Glutamatergic neuron (in vitro differentiated cells): Measurements from ENCODE around the gene CUL7. TPM values are rescaled to one million over a fixed set of nuclear protein-coding genes. Genes with fewer than 3 reads are reported as not detected.
A peak's percentile ranks its signal among the peaks of the same experiment; 100 is the strongest.

Experiments
- DNase-seq: peaks from one replicate; pipeline ENCODE4 v3.0.0; 2022
- H3K27ac Mint-ChIP-seq: one replicate; pipeline ENCODE4 v1.8.0; 2020; ENCODE audit warnings: mild to moderate bottlenecking, mixed read lengths, inconsistent platforms; ENCODE audit not compliant: unreplicated experiment
- H3K27me3 Mint-ChIP-seq: one replicate; pipeline ENCODE4 v1.8.0; 2020; ENCODE audit warnings: mild to moderate bottlenecking, moderate library complexity, mixed read lengths, inconsistent platforms; ENCODE audit not compliant: unreplicated experiment
- H3K36me3 Mint-ChIP-seq: one replicate; pipeline ENCODE4 v1.8.0; 2020; ENCODE audit warnings: mild to moderate bottlenecking, mixed read lengths, inconsistent platforms; ENCODE audit not compliant: unreplicated experiment
- H3K4me1 Mint-ChIP-seq: one replicate; pipeline ENCODE4 v1.8.0; 2020; ENCODE audit warnings: mild to moderate bottlenecking, low read depth, mixed read lengths, inconsistent platforms; ENCODE audit not compliant: unreplicated experiment
- H3K4me3 Mint-ChIP-seq: one replicate; pipeline ENCODE4 v1.8.0; 2020; ENCODE audit warnings: mild to moderate bottlenecking, mixed read lengths, inconsistent platforms; ENCODE audit not compliant: unreplicated experiment
- H3K9me3 Mint-ChIP-seq: one replicate; pipeline ENCODE4 v1.8.0; 2020; ENCODE audit warnings: mild to moderate bottlenecking, moderate library complexity, mixed read lengths, inconsistent platforms; ENCODE audit not compliant: unreplicated experiment
- CTCF ChIP-seq: fragments of 200-600 bp; sonication (generic); IDR thresholded peaks from one replicate; pipeline ENCODE4 v1.5.0; 2021; ENCODE audit not compliant: partially characterized antibody, unreplicated experiment
- long read RNA-seq: library from polyadenylated mRNA; unstranded; transcript quantifications from one replicate; pipeline ENCODE4 v2.0.0, GENCODE V29; 2020; ENCODE audit not compliant: unreplicated experiment
- total RNA-seq: library from RNA; stranded (reverse); fragmentation: NEBNext Ultra II Directional; extraction: Animal tissue kit (Norgen Biotek cat#: 25700); gene quantifications from one replicate; pipeline ENCODE4 v1.2.1, GENCODE V29; 2021; ENCODE audit not compliant: unreplicated experiment

Gene CUL7
- 43.3 TPM for total RNA-seq
- long read RNA-seq, partial matches to known transcripts, result 2 of 2 reads
- long read RNA-seq, other reads (novel, unspliced or antisense), result 0 of 2 reads

GRCh38 chr6:43053545-43054205 is at the start of gene CUL7:
Gene CUL7, minus strand, starts transcription at chr6:43053851. Its CDS starts 1,063 bp downstream, at chr6:43052788.
- Mint-ChIP-seq H3K4me3 (peak within 1 kb of the TSS; percentile 100), H3K36me3 (peaks cover 9% of the 10 kb centered on the region), H3K27me3 (peaks cover 8% of the 10 kb centered on the region), H3K9me3 (peaks cover 13% of the 10 kb centered on the region), H3K4me1 (peaks cover 19% of the 10 kb centered on the region), H3K27ac (peak within 1 kb of the TSS; percentile 97)
- peak; percentile 86 for DNase-seq
- no peak for TF ChIP-seq CTCF

DNA sequence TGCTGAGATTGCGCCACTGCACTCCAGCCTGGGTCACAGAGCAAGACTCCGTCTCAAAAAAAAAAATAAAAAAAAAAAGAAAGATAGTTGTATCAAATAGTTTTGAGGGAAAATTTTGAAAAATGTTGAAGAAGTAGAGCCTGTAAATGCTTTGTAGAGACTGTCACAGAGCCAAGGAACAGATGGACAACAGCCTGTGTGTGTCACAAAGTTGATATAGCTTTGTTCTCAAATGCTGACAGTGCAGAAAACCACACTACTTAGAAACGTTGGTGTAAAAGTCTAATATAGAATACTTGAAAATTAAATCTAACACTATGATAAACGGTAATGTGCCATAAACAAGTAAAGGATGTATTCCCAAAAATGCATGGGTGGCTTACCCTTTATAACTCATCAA is 47.8 kb upstream of the CUL7 start:
- H3K36me3 Mint-ChIP-seq, result no peaks in the 10 kb centered on the region
- H3K4me3 Mint-ChIP-seq, result no peak overlapping the region
- H3K9me3 Mint-ChIP-seq, result peaks cover 3% of the 10 kb centered on the region
- DNase-seq, result no peak
- TF ChIP-seq CTCF, result no peak
- no peak overlapping the region for H3K27ac Mint-ChIP-seq
- H3K27me3 Mint-ChIP-seq, result no peaks in the 10 kb centered on the region
- H3K4me1 Mint-ChIP-seq, result peaks cover 29% of the 10 kb centered on the region

- Mint-ChIP-seq H3K4me3 (no peak overlapping the region), H3K4me1 (peaks cover 37% of the 10 kb centered on the region), H3K9me3 (peaks cover 2% of the 10 kb centered on the region), H3K27ac (peak overlapping the region; percentile 53), H3K27me3 (no peaks in the 10 kb centered on the region), H3K36me3 (no peaks in the 10 kb centered on the region)
- no peak for DNase-seq
- no peak for TF ChIP-seq CTCF
Observed at GRCh38 chr6:43097502-43097901, 43.9 kb upstream of the CUL7 start.

GRCh38 chr6:43097098-43097489 is 43.4 kb upstream of the CUL7 start:
- DNase-seq, result no peak
- no peak for TF ChIP-seq CTCF
- H3K27ac Mint-ChIP-seq, result peak overlapping the region; percentile 53
- H3K36me3 Mint-ChIP-seq, result no peaks in the 10 kb centered on the region
- no peaks in the 10 kb centered on the region for H3K27me3 Mint-ChIP-seq
- peaks cover 37% of the 10 kb centered on the region for H3K4me1 Mint-ChIP-seq
- H3K4me3 Mint-ChIP-seq, result no peak overlapping the region
- peaks cover 2% of the 10 kb centered on the region for H3K9me3 Mint-ChIP-seq

DNA sequence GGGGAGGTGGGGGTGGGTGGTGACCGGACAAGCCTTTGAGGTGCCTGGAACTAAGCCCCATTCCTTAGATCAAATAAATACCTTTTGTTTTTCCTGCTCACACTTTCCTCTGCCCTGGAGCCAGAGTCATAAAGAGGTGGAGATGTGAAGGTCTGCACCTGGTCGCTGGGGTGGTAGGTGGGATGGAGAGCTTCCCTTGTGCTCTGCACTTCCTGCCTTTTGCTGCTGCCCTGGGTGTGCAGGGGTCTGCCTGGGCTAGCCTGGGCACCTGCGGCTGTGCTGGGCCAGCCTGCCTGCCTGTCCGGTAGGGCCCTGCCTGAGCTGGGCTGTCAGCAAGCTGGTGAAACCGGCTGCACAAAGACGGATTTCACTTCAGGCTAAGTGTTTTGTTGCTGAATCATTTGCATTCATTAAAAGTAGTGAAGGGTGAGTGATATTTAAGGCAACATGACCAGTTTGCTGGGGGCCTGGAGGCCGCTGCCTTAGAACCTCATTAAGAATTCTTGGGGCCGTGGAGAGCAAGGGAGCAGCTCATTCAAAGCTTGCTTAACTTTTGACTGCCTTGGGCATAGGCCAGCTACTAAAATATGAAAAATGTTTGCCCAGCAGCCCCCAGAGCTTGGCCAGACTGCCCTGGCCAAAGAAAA is 42.9 kb upstream of the CUL7 start:
- no peak for TF ChIP-seq CTCF
- peaks cover 2% of the 10 kb centered on the region for H3K9me3 Mint-ChIP-seq
- no peaks in the 10 kb centered on the region for H3K36me3 Mint-ChIP-seq
- no peaks in the 10 kb centered on the region for H3K27me3 Mint-ChIP-seq
- no peak for DNase-seq
- H3K27ac Mint-ChIP-seq, result peak overlapping the region; percentile 53
- no peak overlapping the region for H3K4me3 Mint-ChIP-seq
- peaks cover 37% of the 10 kb centered on the region for H3K4me1 Mint-ChIP-seq
